HCT116 (cell line): Measurements from ENCODE around the gene KLHL33. TPM values are rescaled to one million over a fixed set of nuclear protein-coding genes. Genes with fewer than 3 reads are reported as not detected.

Experiments used
- ATAC-seq: fragments of 200-7000 bp; cut with Tn5 transposase; 2 replicates; pipeline ENCODE4 v1.9.1; 2020; ENCODE audit warnings: mild to moderate bottlenecking, moderate library complexity
- BruUV-seq: library from RNA; stranded (reverse); fragments of 400-500 nt; replicated peaks from 2 replicates; lab custom pipeline; 2021; lab: Mats Ljungman, UMichigan
- CTCF ChIA-PET: fragments of 300-600 bp; sonication (Branson Sonifier 250); formaldehyde crosslinking; loops from one replicate; lab custom pipeline; 2021; ENCODE audit warnings: antibody characterized with exemption; lab: Charles Lee
- POLR2A ChIA-PET: fragments of 300-600, 350-600 bp; sonication (Branson Sonifier 250); formaldehyde crosslinking; loops from one replicate; lab custom pipeline; 2021; ENCODE audit warnings: antibody characterized with exemption; lab: Charles Lee
- RAD21 ChIA-PET, 2 experiments: fragments of 300-600 bp; sonication (Branson Sonifier 250); formaldehyde crosslinking; loops; one replicate each; lab custom pipeline; 2023; ENCODE audit warnings: low total read pairs in 2 of 2; ENCODE audit not compliant: uncharacterized antibody in 2 of 2, unreplicated experiment in 2 of 2, low non-redundant PET in 1 of 2; lab: Charles Lee
- DNase-seq: peaks from one replicate; pipeline ENCODE4 v3.0.0-alpha.2; 2010; ENCODE audit warnings: low read depth, low spot score
- H2AFZ ChIP-seq: fragments of 200-600 bp; shearing (Covaris generic), sonication (generic); 2 replicates; pipeline ENCODE4 v1.6.1; 2017; ENCODE audit warnings: low read depth, mixed run types, mixed read lengths, antibody characterized with exemption, low read length; ENCODE audit not compliant: poor library complexity, severe bottlenecking
- H3K27ac ChIP-seq: 2 replicates; pipeline ENCODE4 v1.5.1; 2012; ENCODE audit warnings: low read depth, low read length
- H3K27me3 ChIP-seq: fragments of 200-600 bp; sonication (generic); 2 replicates; pipeline ENCODE4 v1.6.1; 2016; ENCODE audit warnings: mixed run types, low read length, mixed read lengths; ENCODE audit not compliant: insufficient read depth
- H3K36me3 ChIP-seq, 2 experiments: fragments of 200-500 bp in 1 of 2; fragments of 200-600 bp in 1 of 2; sonication (Bioruptor generic) in 1 of 2; sonication (generic) in 1 of 2; 2 replicates each; pipeline versions ENCODE4 v1.5.1 to v1.6.1; 2014 to 2016; ENCODE audit warnings: low read length in 2 of 2, inconsistent platforms in 1 of 2, mixed read lengths in 1 of 2, mixed run types in 1 of 2; ENCODE audit not compliant: insufficient read depth in 2 of 2, control insufficient read depth in 1 of 2
- H3K4me1 ChIP-seq, 2 experiments: fragments of 200-600 bp in 1 of 2; sonication (generic) in 1 of 2; 2 replicates each; pipeline versions ENCODE4 v1.5.1 to v1.6.1; 2012 to 2017; ENCODE audit warnings: low read length in 2 of 2, inconsistent platforms in 1 of 2, mild to moderate bottlenecking in 1 of 2, mixed read lengths in 1 of 2, mixed run types in 1 of 2, moderate library complexity in 1 of 2; ENCODE audit not compliant: insufficient read depth in 2 of 2, control insufficient read depth in 1 of 2
- H3K4me2 ChIP-seq: fragments of 200-600 bp; sonication (generic); 2 replicates; pipeline ENCODE4 v1.6.1; 2017; ENCODE audit warnings: mixed run types, low read length, mixed read lengths
- H3K4me3 ChIP-seq, 2 experiments: fragments of 200-600 bp in 1 of 2; sonication (generic) in 1 of 2; replicated peaks in 1 of 2; 2 replicates each; pipeline ENCODE4 v1.5.1; 2011 to 2016; ENCODE audit warnings: low read length in 2 of 2, control low read depth in 1 of 2, low read depth in 1 of 2, mild to moderate bottlenecking in 1 of 2, mixed read lengths in 1 of 2, mixed run types in 1 of 2
- H3K79me2 ChIP-seq: fragments of 200-600 bp; sonication (generic); 2 replicates; pipeline ENCODE4 v1.6.1; 2017; ENCODE audit warnings: mild to moderate bottlenecking, mixed run types, low read length, moderate library complexity, mixed read lengths; ENCODE audit not compliant: insufficient read depth
- H3K9ac ChIP-seq: fragments of 200-600 bp; sonication (generic); 2 replicates; pipeline ENCODE4 v1.6.1; 2016; ENCODE audit warnings: low read length, mixed read lengths
- H3K9me2 ChIP-seq: fragments of 200-600 bp; sonication (generic), shearing (Covaris generic); 2 replicates; pipeline ENCODE4 v1.6.1; 2017; ENCODE audit warnings: mixed run types, mild to moderate bottlenecking, moderate library complexity; ENCODE audit not compliant: insufficient read depth
- H3K9me3 ChIP-seq, 2 experiments: fragments of 200-500 bp in 1 of 2; fragments of 200-600 bp in 1 of 2; sonication (Bioruptor generic) in 1 of 2; sonication (generic) in 1 of 2; 2 replicates each; pipeline ENCODE4 v1.6.1; 2014 to 2017; ENCODE audit warnings: low read length in 2 of 2, mixed read lengths in 2 of 2, inconsistent platforms in 1 of 2, low read depth in 1 of 2, mild to moderate bottlenecking in 1 of 2, mixed run types in 1 of 2, moderate library complexity in 1 of 2; ENCODE audit not compliant: control insufficient read depth in 1 of 2, insufficient read depth in 1 of 2
- H4K20me1 ChIP-seq: fragments of 200-600 bp; sonication (generic), shearing (Covaris generic); 2 replicates; pipeline ENCODE4 v1.6.1; 2017; ENCODE audit warnings: mixed run types, mild to moderate bottlenecking, moderate library complexity; ENCODE audit not compliant: insufficient read depth
- CBX3 ChIP-seq: IDR thresholded peaks from 2 replicates; pipeline ENCODE4 v1.6.1; 2012; ENCODE audit warnings: low read depth
- CEBPB ChIP-seq: IDR thresholded peaks from 2 replicates; pipeline ENCODE4 v1.6.1; 2012; ENCODE audit warnings: low read depth
- EGR1 ChIP-seq: IDR thresholded peaks from 2 replicates; pipeline ENCODE4 v1.6.1; 2012; ENCODE audit warnings: low read depth
- ELF1 ChIP-seq: IDR thresholded peaks from 2 replicates; pipeline ENCODE4 v1.6.1; 2012; ENCODE audit warnings: low read depth, borderline replicate concordance
- EZH2phosphoT487 ChIP-seq: fragments of 200-600 bp; IDR thresholded peaks from 2 replicates; pipeline ENCODE4 v1.6.1; 2018; ENCODE audit warnings: antibody characterized with exemption, borderline replicate concordance
- FOSL1 ChIP-seq: IDR thresholded peaks from 2 replicates; pipeline ENCODE4 v1.6.1; 2012; ENCODE audit warnings: low read depth
- JUND ChIP-seq: IDR thresholded peaks from 2 replicates; pipeline ENCODE4 v1.6.1; 2012
- POLR2AphosphoS5 ChIP-seq: IDR thresholded peaks from 2 replicates; pipeline ENCODE4 v1.6.1; 2011; ENCODE audit warnings: mild to moderate bottlenecking, low read depth, low read length, moderate library complexity
- SIN3A ChIP-seq: IDR thresholded peaks from 2 replicates; pipeline ENCODE4 v1.6.1; 2012; ENCODE audit warnings: low read depth
- SP1 ChIP-seq: IDR thresholded peaks from 2 replicates; pipeline ENCODE4 v1.6.1; 2012; ENCODE audit warnings: low read depth
- SRF ChIP-seq: IDR thresholded peaks from 2 replicates; pipeline ENCODE4 v1.6.1; 2012; ENCODE audit warnings: low read depth
- YY1 ChIP-seq: IDR thresholded peaks from 2 replicates; pipeline ENCODE4 v1.6.1; 2011; ENCODE audit warnings: low read length, low read depth, moderate library complexity, mild to moderate bottlenecking; ENCODE audit not compliant: insufficient replicate concordance; ENCODE audit errors: extremely low read depth
- ZNF274 ChIP-seq: fragments of 200-500 bp; sonication (Bioruptor generic); IDR thresholded peaks from 2 replicates; pipeline ENCODE4 v1.6.1; 2014; ENCODE audit warnings: mild to moderate bottlenecking, low read depth, low read length, inconsistent platforms
- intact Hi-C: fragments of 100-400 bp; cut with micrococcal nuclease; formaldehyde crosslinking; loops from 2 replicates; pipeline ENCODE4 v1.10.0; 2022
- total RNA-seq: library from RNA; stranded (reverse); gene quantifications from one replicate; pipeline ENCODE4 v1.2.1, GENCODE V29; 2021; ENCODE audit not compliant: unreplicated experiment
- TF ChIP-seq, protein P1 (sequence below), 3 experiments: fragments of 200-600 bp in 1 of 3; sonication (generic) in 1 of 3; IDR thresholded peaks in 2 of 3; conservative IDR thresholded peaks in 1 of 3; 2 replicates each; pipeline ENCODE4 v1.5.1; 2012 to 2017; ENCODE audit warnings: low read depth in 2 of 3, low read length in 2 of 3, antibody characterized with exemption in 1 of 3, borderline replicate concordance in 1 of 3, control low read depth in 1 of 3, mild to moderate bottlenecking in 1 of 3, mixed read lengths in 1 of 3, mixed run types in 1 of 3, moderate library complexity in 1 of 3; ENCODE audit not compliant: insufficient read depth in 1 of 3
- TF ChIP-seq, protein P2 (sequence below): IDR thresholded peaks from 2 replicates; pipeline ENCODE4 v1.6.1; 2011; ENCODE audit warnings: mild to moderate bottlenecking, low read length, moderate library complexity; ENCODE audit not compliant: insufficient replicate concordance; ENCODE audit errors: extremely low read depth
- TF ChIP-seq, protein P3 (sequence below): IDR thresholded peaks from 2 replicates; pipeline ENCODE4 v1.6.1; 2012
- TF ChIP-seq, protein P4 (sequence below): IDR thresholded peaks from 2 replicates; pipeline ENCODE4 v1.6.1; 2012; ENCODE audit warnings: low read depth
- TF ChIP-seq, protein P5 (sequence below): IDR thresholded peaks from 2 replicates; pipeline ENCODE4 v1.6.1; 2012

KLHL33 gene
- total RNA-seq, 1 experiment from 2014 or later, result 0.05 TPM

DNA sequence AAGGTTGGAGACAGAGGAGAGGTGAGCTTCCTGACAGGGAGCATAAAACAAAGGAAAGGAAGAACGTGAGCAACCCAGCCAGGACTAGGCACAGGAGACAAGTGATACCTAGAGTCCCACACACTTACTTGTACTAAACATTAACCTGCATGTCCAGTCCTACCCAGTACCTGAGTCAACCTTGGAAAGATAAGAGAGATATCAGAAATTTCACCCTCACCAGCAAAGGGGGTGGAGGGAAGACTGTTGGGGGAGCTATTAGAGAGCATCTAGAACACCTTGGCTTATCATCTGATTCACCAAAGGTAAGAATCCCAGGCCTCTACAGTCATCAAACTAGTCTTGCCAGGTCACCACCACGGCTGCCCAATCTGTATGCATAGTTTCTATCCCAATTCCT is 11.1 kb downstream of the KLHL33 start:
- TF ChIP-seq EGR1, result no peak
- no peak for TF ChIP-seq SP1
- TF ChIP-seq FOSL1, result no peak
- TF ChIP-seq, protein P1, sequence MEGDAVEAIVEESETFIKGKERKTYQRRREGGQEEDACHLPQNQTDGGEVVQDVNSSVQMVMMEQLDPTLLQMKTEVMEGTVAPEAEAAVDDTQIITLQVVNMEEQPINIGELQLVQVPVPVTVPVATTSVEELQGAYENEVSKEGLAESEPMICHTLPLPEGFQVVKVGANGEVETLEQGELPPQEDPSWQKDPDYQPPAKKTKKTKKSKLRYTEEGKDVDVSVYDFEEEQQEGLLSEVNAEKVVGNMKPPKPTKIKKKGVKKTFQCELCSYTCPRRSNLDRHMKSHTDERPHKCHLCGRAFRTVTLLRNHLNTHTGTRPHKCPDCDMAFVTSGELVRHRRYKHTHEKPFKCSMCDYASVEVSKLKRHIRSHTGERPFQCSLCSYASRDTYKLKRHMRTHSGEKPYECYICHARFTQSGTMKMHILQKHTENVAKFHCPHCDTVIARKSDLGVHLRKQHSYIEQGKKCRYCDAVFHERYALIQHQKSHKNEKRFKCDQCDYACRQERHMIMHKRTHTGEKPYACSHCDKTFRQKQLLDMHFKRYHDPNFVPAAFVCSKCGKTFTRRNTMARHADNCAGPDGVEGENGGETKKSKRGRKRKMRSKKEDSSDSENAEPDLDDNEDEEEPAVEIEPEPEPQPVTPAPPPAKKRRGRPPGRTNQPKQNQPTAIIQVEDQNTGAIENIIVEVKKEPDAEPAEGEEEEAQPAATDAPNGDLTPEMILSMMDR (IDR thresholded peaks at IDR 0.05 in 2 of 3, conservative IDR thresholded peaks at IDR 0.05 in 1 of 3; ENCODE audit: borderline replicate concordance in 1 of 3, insufficient read depth in 1 of 3, low read depth in 2 of 3, low read length in 2 of 3), result no peak
- TF ChIP-seq, protein P2, sequence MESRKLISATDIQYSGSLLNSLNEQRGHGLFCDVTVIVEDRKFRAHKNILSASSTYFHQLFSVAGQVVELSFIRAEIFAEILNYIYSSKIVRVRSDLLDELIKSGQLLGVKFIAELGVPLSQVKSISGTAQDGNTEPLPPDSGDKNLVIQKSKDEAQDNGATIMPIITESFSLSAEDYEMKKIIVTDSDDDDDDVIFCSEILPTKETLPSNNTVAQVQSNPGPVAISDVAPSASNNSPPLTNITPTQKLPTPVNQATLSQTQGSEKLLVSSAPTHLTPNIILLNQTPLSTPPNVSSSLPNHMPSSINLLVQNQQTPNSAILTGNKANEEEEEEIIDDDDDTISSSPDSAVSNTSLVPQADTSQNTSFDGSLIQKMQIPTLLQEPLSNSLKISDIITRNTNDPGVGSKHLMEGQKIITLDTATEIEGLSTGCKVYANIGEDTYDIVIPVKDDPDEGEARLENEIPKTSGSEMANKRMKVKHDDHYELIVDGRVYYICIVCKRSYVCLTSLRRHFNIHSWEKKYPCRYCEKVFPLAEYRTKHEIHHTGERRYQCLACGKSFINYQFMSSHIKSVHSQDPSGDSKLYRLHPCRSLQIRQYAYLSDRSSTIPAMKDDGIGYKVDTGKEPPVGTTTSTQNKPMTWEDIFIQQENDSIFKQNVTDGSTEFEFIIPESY, result no peak
- no peak for TF ChIP-seq ZNF274
- TF ChIP-seq, protein P3, sequence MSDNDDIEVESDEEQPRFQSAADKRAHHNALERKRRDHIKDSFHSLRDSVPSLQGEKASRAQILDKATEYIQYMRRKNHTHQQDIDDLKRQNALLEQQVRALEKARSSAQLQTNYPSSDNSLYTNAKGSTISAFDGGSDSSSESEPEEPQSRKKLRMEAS, result no peak
- TF ChIP-seq YY1, result no peak
- TF ChIP-seq ELF1, result no peak
- TF ChIP-seq, protein P4, sequence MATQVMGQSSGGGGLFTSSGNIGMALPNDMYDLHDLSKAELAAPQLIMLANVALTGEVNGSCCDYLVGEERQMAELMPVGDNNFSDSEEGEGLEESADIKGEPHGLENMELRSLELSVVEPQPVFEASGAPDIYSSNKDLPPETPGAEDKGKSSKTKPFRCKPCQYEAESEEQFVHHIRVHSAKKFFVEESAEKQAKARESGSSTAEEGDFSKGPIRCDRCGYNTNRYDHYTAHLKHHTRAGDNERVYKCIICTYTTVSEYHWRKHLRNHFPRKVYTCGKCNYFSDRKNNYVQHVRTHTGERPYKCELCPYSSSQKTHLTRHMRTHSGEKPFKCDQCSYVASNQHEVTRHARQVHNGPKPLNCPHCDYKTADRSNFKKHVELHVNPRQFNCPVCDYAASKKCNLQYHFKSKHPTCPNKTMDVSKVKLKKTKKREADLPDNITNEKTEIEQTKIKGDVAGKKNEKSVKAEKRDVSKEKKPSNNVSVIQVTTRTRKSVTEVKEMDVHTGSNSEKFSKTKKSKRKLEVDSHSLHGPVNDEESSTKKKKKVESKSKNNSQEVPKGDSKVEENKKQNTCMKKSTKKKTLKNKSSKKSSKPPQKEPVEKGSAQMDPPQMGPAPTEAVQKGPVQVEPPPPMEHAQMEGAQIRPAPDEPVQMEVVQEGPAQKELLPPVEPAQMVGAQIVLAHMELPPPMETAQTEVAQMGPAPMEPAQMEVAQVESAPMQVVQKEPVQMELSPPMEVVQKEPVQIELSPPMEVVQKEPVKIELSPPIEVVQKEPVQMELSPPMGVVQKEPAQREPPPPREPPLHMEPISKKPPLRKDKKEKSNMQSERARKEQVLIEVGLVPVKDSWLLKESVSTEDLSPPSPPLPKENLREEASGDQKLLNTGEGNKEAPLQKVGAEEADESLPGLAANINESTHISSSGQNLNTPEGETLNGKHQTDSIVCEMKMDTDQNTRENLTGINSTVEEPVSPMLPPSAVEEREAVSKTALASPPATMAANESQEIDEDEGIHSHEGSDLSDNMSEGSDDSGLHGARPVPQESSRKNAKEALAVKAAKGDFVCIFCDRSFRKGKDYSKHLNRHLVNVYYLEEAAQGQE, result no peak
- no peak for TF ChIP-seq CBX3
- TF ChIP-seq, protein P5, sequence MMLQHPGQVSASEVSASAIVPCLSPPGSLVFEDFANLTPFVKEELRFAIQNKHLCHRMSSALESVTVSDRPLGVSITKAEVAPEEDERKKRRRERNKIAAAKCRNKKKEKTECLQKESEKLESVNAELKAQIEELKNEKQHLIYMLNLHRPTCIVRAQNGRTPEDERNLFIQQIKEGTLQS, result no peak
- TF ChIP-seq EZH2phosphoT487, result no peak
- TF ChIP-seq SRF, result no peak
- TF ChIP-seq POLR2AphosphoS5, result no peak
- TF ChIP-seq CEBPB, result no peak
- no peak for TF ChIP-seq SIN3A
- TF ChIP-seq JUND, result no peak
- DNase-seq (no peak), ATAC-seq (no peak)
- ChIA-PET POLR2A (interaction anchor here (1.0 to 1.7 kb wide), 3 partner anchors 9 to 36 kb away, joined by 4 to 6 read pairs (median 4); partner anchors contain the start of genes APEX1 and PIP4P1), RAD21 (no interaction called here), CTCF (interaction anchor here (1.3 to 2.0 kb wide), 2 partner anchors 9 to 10 kb away, joined by 4 to 8 read pairs; no protein-coding TSS in a partner anchor)
- Histone ChIP-seq H4K20me1 (no peaks in the 10 kb centered on the region), H2AFZ (no peak overlapping the region), H3K36me3 (no peaks in the 10 kb centered on the region), H3K9me3 (no peaks in the 10 kb centered on the region), H3K27ac (no peak overlapping the region), H3K9ac (no peak overlapping the region), H3K79me2 (no peaks in the 10 kb centered on the region), H3K9me2 (no peaks in the 10 kb centered on the region), H3K4me3 (no peak overlapping the region), H3K4me2 (no peak overlapping the region), H3K4me1 (peaks cover 10 to 14% of the 10 kb centered on the region in 2 experiments), H3K27me3 (no peaks in the 10 kb centered on the region)
- no TSS peak for BruUV-seq
- intact Hi-C loops, result no loop called here
